Measurements from ENCODE around the gene ZDHHC8.

DNA sequence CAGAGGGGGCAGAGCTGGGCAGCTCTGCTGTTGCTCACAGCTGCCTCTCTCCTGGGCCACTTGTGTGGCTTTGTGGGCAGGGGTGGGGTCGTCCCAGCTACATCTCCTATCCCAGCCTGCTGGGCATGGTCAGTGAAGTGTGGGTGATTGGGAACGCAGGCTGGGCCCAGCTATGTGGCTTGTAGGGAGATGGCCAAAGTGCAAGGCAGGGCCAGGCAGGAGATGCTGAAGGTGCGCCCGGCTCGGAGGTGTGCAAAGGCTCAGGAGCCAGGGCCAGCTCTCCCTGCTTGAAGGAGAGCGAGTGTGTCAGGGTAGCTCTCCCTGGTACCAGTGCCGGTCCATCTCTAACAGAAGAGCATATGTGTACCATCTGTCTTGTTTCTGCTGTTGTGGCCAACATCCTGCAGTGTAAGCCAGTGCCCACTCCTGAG lies 24.1 kb upstream of the ZDHHC8 start:
- TF ChIP-seq, protein P1, sequence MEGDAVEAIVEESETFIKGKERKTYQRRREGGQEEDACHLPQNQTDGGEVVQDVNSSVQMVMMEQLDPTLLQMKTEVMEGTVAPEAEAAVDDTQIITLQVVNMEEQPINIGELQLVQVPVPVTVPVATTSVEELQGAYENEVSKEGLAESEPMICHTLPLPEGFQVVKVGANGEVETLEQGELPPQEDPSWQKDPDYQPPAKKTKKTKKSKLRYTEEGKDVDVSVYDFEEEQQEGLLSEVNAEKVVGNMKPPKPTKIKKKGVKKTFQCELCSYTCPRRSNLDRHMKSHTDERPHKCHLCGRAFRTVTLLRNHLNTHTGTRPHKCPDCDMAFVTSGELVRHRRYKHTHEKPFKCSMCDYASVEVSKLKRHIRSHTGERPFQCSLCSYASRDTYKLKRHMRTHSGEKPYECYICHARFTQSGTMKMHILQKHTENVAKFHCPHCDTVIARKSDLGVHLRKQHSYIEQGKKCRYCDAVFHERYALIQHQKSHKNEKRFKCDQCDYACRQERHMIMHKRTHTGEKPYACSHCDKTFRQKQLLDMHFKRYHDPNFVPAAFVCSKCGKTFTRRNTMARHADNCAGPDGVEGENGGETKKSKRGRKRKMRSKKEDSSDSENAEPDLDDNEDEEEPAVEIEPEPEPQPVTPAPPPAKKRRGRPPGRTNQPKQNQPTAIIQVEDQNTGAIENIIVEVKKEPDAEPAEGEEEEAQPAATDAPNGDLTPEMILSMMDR (IDR thresholded peaks at IDR 0.05 in 2 of 3, conservative IDR thresholded peaks at IDR 0.05 in 1 of 3; ENCODE audit: borderline replicate concordance in 1 of 3, insufficient read depth in 1 of 3, low read depth in 2 of 3, low read length in 2 of 3), result no peak
- TF ChIP-seq EZH2phosphoT487 (IDR thresholded peaks at IDR 0.05; ENCODE audit: borderline replicate concordance), result no peak
- no peak for TF ChIP-seq JUND (IDR thresholded peaks at IDR 0.05)
- TF ChIP-seq SP1 (IDR thresholded peaks at IDR 0.05; ENCODE audit: low read depth), result no peak
- TF ChIP-seq POLR2AphosphoS5 (IDR thresholded peaks at IDR 0.05; ENCODE audit: low read depth, low read length), result no peak
- TF ChIP-seq TCF7L2 (IDR thresholded peaks at IDR 0.05; ENCODE audit: borderline replicate concordance, extremely low read depth, insufficient read depth, insufficient read length), result no peak
- no peak for TF ChIP-seq YY1 (IDR thresholded peaks at IDR 0.05; ENCODE audit: extremely low read depth, insufficient replicate concordance, low read depth, low read length)

Measured in HCT116 (cell line).